Muscle of leg (tissue), 11 donors: Measurements from ENCODE around the gene SLC9A1. TPM values are rescaled to one million over a fixed set of nuclear protein-coding genes. Genes with fewer than 3 reads are reported as not detected.

ENCODE experiments used
- DNase-seq: peaks from one replicate; pipeline ENCODE4 v3.0.0; 2013
- H3K27ac ChIP-seq: one replicate; pipeline ENCODE4 v1.5.1; 2013; ENCODE audit warnings: mild to moderate bottlenecking, low read length, control low read depth
- H3K27me3 ChIP-seq: one replicate; pipeline ENCODE4 v1.6.1; 2013; ENCODE audit warnings: low read length; ENCODE audit not compliant: control insufficient read depth, insufficient read depth
- H3K36me3 ChIP-seq: one replicate; pipeline ENCODE4 v1.6.1; 2013; ENCODE audit warnings: low read length; ENCODE audit not compliant: control insufficient read depth, insufficient read depth
- H3K4me1 ChIP-seq: one replicate; pipeline ENCODE4 v1.6.1; 2013; ENCODE audit warnings: low read length; ENCODE audit not compliant: control insufficient read depth, insufficient read depth
- H3K4me3 ChIP-seq: one replicate; pipeline ENCODE4 v1.5.1; 2013; ENCODE audit warnings: low read length, control low read depth
- H3K9me3 ChIP-seq: replicated peaks from 2 replicates; pipeline ENCODE4 v1.6.1; 2013; ENCODE audit warnings: low read depth, low read length; ENCODE audit not compliant: control insufficient read depth
- WGBS: methylation state at CpG from one replicate; pipeline ENCODE4 v1.1.5; 2013; ENCODE audit warnings: missing lambda C conversion rate; ENCODE audit not compliant: insufficient coverage; 5-methylcytosine and 5-hydroxymethylcytosine counted together
- polyA plus RNA-seq, 8 donors: library from polyadenylated mRNA; unstranded; fragments of 120-200 nt; gene quantifications; one replicate each; pipeline versions ENCODE4 v1.2.1 to v1.2.3, GENCODE V29; 2013; ENCODE audit warnings: inconsistent platforms in 1 of 8, low replicate concordance in 1 of 8; ENCODE audit not compliant: insufficient read length in 8 of 8, insufficient read depth in 1 of 8
- total RNA-seq: library from RNA; stranded (reverse); fragments of 120-200 nt; gene quantifications from one replicate; pipeline ENCODE4 v1.2.4, GENCODE V29; 2013

SLC9A1 gene
- total and polyA plus RNA-seq, 9 donors, result 3.1 to 21.1 (median 16.4) TPM

DNA sequence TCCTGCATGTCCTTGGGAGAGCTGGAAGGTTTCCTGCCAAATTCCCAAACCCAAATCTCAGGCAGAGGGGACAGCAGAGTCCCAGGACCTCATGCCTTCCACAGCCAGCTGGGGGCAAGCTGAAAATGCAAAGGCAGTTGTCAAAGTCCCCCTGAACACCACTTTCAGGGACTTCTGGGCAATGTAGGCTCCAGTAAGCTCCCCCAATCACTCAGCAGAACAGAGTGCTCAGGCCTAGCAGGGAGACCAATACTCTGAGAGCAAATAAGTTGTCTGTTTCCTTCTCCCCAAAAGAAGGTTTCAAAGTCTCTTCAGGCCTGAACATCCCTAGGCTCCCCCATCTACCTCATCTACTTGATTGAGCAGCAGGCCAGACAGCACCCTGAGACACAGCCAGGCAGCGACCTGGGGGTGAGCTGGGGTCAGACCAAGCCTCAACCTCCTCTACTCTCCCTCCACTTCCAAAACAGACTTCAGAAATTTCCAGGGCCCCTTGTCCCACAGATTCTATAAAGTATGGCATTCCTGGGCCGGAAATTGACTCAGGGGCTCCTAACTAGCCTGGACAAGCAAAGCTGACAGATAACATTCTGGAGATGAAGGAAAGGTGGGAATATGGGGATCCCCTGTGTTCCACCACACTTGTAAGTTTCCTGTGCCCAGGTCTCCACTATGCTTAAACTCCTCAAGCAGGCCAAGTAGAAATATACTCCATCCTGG lies 1.9 kb downstream of the SLC9A1 start:
- H3K4me1 ChIP-seq, result peaks cover 37% of the 10 kb centered on the region
- no peak for DNase-seq
- no CpG with 5 or more reads among the region's 2 CpGs for WGBS

DNA sequence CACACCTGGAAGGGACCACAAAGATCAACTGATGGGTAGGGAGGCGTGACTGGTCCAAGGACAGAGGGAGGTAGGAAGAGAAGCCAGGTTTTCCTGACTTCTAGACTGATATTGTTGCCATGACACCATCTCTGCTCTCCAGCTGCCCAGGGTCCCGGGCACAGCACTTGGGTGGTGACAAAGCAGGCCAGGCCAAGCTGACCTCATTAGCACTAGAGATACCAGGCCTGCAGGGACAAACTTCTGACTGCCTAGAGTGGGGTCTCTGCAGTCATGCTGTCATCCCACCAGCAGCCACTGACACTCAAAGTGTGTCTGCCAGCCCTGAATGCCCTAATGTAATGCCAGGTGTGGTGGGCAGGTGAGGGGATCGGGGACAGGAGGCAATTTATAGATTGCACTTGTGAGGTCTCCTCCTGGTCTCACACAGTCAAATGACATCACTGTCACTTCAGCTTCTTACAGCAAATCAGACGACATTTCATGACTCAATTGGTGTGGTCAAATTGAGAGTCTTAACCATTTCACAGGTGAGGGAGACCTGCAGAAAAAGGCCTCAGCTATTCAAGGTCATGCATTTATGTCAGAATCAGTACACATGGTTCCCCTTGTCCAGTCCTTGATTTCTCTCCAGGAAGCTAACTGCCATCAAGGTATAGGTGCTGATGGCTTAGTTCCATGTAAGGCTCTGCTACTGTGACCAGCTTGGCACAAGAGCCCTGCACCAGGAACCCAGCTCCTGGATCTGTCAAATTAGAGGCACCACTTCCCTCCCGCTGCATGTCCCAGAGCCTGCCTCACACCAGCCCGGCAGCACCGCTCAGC lies 2.7 kb downstream of the SLC9A1 start:
- Histone ChIP-seq H3K27ac (peak overlapping the region; percentile 4), H3K4me1 (peaks cover 37% of the 10 kb centered on the region)
- 35% methylated on average over 5 of the region's 7 CpGs for WGBS

More for the DNA sequence above, 1.9 kb downstream of the SLC9A1 start:
- peaks cover 2% of the 10 kb centered on the region for H3K27me3 ChIP-seq
- peak overlapping the region; percentile 4 for H3K27ac ChIP-seq
- H3K36me3 ChIP-seq, result no peaks in the 10 kb centered on the region
- H3K4me3 ChIP-seq, result peak overlapping the region; percentile 31
- H3K9me3 ChIP-seq, result no peaks in the 10 kb centered on the region

DNA sequence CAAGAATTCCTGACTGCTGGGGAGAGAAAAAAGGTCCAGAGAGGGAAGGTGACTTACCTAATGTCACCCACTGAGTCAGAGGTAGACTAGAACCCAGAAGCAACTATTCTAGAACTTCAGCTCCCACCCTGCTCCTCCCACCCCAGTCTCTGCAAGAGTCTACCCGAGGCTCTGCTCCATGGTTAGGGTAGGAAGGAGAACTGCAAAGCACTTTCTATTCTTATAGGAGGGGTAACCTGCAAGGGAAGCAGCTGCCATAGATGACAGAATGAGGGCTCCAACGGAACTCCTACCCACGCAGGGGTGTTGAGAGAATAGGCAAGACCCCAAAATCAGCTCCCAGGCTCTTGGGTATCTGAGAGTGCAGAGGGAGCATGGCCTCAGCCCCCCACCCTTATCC lies 4.3 kb downstream of the SLC9A1 start:
- no peak overlapping the region for H3K27ac ChIP-seq
- DNase-seq, result no peak
- peaks cover 2% of the 10 kb centered on the region for H3K27me3 ChIP-seq
- H3K36me3 ChIP-seq, result no peaks in the 10 kb centered on the region
- H3K4me3 ChIP-seq, result no peak overlapping the region
- no peaks in the 10 kb centered on the region for H3K9me3 ChIP-seq
- H3K4me1 ChIP-seq, result peaks cover 42% of the 10 kb centered on the region
- WGBS, result no CpG with 5 or more reads among the region's 3 CpGs

More for the DNA sequence above, 2.7 kb downstream of the SLC9A1 start:
- no peak for DNase-seq
- H3K4me3 ChIP-seq, result peak overlapping the region; percentile 31
- H3K27me3 ChIP-seq, result peaks cover 2% of the 10 kb centered on the region
- no peaks in the 10 kb centered on the region for H3K36me3 ChIP-seq
- no peaks in the 10 kb centered on the region for H3K9me3 ChIP-seq

DNA sequence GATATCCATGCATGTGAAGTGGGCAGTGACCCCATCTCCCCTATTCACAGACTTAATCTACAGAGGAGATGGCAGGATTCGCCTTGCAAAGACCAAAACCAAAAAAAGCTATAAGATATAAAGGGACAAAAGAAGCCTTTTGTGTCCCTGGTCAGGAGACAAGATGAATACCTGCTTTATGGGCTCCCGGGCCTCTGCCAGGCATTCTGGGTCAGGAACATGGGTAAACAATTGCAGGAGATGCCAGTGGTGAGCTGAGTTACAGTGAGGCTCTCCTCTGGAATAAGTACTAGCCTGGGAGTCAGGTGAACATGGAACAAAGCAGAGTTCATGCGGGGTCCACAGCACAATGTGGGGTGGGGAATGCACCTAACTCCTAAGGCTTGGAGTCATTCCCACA lies 4.7 kb downstream of the SLC9A1 start:
- Histone ChIP-seq H3K27ac (no peak overlapping the region), H3K9me3 (no peaks in the 10 kb centered on the region), H3K27me3 (peaks cover 2% of the 10 kb centered on the region), H3K36me3 (no peaks in the 10 kb centered on the region), H3K4me1 (peaks cover 43% of the 10 kb centered on the region), H3K4me3 (no peak overlapping the region)
- DNase-seq, result no peak
- 88% methylated on average over 1 of the region's 3 CpGs for WGBS

DNA sequence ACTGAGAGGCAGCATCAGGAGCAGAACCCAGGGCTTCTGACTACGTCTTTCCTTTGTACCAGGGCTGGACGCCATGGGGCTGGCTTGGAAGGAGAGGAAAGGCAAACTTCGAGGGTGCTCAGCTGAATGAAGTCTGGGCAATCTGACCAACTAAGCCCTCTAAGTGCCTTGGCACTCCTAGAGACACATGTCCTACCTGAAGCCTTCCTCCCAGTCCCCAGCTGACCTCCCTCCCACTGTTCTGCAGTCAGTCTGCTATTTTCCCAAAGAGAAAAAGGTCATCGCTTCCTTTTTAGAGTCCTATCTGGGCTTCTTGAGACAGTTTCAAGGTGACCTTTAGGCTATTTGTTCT lies 5.2 kb downstream of the SLC9A1 start:
- Histone ChIP-seq H3K27ac (no peak overlapping the region), H3K4me1 (peaks cover 45% of the 10 kb centered on the region), H3K4me3 (no peak overlapping the region), H3K36me3 (no peaks in the 10 kb centered on the region), H3K27me3 (peaks cover 2% of the 10 kb centered on the region), H3K9me3 (no peaks in the 10 kb centered on the region)
- 100% methylated on average over 2 of the region's 4 CpGs for WGBS
- no peak for DNase-seq

DNA sequence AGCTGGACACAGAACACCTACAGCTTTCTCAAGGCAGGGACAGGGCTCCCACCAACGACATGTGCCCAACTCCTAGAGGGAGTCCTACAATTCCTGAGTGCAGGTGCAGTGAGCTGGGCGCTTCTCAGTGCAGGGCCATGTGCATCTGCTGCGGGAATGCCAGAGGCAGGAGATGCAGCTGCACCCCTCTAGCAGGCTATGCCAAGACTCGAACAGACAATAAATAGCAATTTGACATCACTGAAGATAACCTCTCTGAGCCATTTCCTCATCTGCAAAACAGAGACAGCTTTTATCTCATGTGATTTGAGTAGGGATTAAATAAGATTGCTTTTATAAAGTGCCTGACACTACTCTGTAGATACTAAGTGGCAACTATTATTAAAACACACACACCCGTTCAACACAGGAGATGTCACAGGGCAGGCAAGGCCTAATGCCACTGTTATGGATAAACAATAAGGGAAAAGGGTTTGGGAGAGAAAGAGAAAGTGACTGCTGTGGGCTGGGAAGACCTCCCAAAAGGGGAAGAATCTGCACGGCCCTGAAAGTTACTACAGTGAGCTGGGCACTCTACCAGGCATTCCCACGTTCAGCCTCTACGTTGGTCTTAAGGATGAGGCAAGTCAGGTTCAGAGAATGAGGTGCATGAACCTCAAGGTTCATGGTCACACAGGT lies 5.7 kb downstream of the SLC9A1 start:
- Histone ChIP-seq H3K4me1 (peaks cover 44% of the 10 kb centered on the region), H3K9me3 (no peaks in the 10 kb centered on the region), H3K27ac (no peak overlapping the region), H3K36me3 (no peaks in the 10 kb centered on the region), H3K4me3 (no peak overlapping the region), H3K27me3 (no peaks in the 10 kb centered on the region)
- no peak for DNase-seq
- WGBS, result 59% methylated on average over 3 of the region's 8 CpGs

DNA sequence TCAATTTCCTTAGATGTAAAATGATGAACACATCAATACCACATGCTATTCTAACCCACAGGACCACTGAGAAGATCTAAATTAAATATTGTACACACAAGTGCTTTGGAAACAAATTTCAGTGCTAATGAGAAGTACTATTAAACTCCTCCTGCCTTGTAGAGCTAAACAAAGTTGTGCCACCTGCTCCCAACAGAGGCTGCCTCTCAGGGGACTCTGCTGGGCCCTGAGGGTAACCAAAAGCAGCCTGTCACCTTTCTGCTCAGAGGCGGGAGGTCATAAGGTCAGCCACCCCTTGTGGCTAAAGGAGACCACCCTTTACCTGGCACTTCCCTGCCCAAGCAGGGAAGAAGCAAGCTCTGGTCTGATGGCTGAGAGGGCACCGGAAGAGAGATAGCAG lies 6.3 kb downstream of the SLC9A1 start:
- no peak overlapping the region for H3K27ac ChIP-seq
- H3K36me3 ChIP-seq, result no peaks in the 10 kb centered on the region
- H3K27me3 ChIP-seq, result no peaks in the 10 kb centered on the region
- WGBS, result no CpG with 5 or more reads among the region's 2 CpGs
- H3K4me1 ChIP-seq, result peaks cover 38% of the 10 kb centered on the region
- H3K9me3 ChIP-seq, result no peaks in the 10 kb centered on the region
- DNase-seq, result no peak
- no peak overlapping the region for H3K4me3 ChIP-seq

DNA sequence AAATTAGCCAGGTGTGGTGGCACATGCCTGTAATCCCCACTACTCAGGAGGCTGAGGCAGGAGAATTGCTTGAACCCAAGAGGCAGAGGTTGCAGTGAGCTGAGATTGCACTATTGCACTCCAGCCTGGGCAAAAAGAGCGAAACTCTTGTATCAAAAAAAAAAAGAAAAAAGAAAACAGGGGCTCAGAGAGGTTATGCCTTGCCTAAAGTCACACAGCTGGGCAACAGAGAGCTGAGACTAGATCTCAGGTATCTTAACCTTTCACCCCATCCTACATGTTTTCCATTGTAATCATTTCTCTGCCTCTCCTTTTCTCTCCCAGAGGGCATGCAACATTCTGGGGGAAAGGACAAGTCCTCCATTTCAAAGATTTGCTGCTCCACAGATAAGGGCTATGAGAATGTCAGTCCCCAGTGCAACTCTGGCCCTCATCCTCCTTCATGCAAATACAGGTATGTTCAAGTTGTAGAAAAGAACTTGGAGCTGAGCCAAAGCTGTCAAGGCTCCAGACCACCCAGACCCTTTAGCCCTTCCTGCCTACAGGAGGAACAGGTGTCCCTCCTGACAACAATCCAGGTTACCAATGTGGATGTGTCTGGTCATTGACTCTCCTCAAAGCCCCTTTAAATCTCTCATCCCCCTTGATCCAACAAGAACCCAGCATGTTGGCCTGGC lies 6.9 kb downstream of the SLC9A1 start:
- Histone ChIP-seq H3K27ac (no peak overlapping the region), H3K36me3 (no peaks in the 10 kb centered on the region), H3K27me3 (no peaks in the 10 kb centered on the region), H3K4me3 (no peak overlapping the region), H3K9me3 (no peaks in the 10 kb centered on the region), H3K4me1 (peaks cover 38% of the 10 kb centered on the region)
- no peak for DNase-seq
- 100% methylated on average over 1 of the region's 1 CpG for WGBS

DNA sequence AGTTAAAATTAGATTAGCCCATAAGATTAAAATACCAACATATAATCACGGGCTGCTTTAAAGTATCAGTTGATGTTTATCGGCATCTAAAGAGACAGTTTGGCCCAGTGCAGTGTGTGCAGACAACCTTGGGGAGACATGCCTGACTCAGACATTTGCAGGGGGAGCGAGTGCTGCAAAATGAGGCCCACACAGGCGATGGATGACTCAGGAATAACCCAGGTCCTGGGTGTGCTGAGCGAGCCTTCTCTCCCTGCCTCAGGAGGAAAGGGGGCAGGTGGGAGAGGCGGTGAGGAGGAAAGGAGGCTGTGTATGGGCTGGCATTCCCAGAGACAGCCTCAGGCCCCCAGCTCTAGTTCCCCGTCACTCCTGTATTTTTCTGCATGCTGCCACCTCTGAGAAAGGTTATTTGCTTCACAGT lies 9.0 kb downstream of the SLC9A1 start:
- Histone ChIP-seq H3K4me3 (no peak overlapping the region), H3K36me3 (no peaks in the 10 kb centered on the region), H3K27ac (peak overlapping the region; percentile 62), H3K4me1 (peaks cover 36% of the 10 kb centered on the region), H3K9me3 (no peaks in the 10 kb centered on the region), H3K27me3 (no peaks in the 10 kb centered on the region)
- no peak for DNase-seq
- WGBS, result 34% methylated on average over 3 of the region's 7 CpGs
